Suppressor macrophage treated with lipopolysaccharide for 1 hour (primary cell): ENCODE results near the gene RUFY4.

Source experiments
- DNase-seq, 3 donors: peaks; one replicate each; pipeline ENCODE4 v3.0.0-alpha.2; 2020 to 2022

Gene RUFY4

GRCh38 chr2:218063486-218063885 is 5.6 kb upstream of the RUFY4 start:
- peak; percentile 78 to 89 (median 86) for DNase-seq

DNA sequence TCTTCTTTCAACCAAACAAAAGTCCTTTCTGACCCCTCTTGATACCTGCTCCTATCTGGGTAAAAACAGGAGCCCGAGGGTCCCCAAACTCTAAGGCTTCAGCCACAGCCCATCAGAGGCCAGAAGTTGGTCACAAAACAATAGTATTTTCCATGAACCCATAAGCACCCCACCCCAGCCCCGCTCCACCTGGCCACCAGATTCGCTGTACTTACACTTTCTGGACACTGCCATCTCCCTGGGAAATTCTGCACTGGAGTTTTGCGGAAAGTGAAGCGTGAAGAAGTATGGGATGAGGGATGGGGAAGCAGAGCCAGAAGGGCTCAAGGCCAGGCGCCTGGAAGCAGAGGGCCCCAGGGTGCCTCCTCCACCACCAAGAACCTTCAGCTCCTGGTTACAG is 5.2 kb upstream of the RUFY4 start:
- DNase-seq, result no peak

- no peak for DNase-seq
These were observed 3.6 kb upstream of the RUFY4 start for GRCh38 chr2:218065239-218066006.

DNA sequence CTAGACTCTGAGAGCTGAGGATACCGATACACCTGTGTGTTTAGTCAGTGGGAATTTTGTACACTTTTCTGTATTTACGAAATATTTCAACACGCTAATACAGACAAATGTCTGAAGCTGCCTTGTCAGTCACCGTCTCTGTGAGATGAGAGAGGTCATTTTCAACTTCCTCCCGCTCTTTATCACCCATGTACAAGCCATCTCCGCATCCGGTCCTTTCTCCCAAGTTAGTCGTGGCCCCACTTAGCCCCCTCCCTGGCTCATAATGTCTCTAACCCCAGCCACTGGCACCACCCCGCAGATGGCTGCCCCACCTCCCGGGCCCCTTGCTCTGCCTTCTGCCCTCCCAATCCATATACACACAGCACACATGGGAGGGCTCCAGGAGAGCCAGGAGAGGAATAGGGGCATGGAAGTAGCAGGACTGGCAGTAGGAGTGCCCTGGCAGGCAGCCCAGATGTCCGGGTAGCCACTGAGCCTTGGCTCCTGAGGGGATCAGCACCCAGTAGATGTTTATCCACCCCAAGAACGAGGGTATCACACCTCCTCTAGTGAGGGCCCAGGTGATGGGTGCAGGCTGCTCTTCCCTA is 2.0 kb upstream of the RUFY4 start:
- DNase-seq, result peak in 1 of 3 donors; percentile 35

GRCh38 chr2:218067523-218067922 is 1.5 kb upstream of the RUFY4 start:
- DNase-seq, result no peak

DNA sequence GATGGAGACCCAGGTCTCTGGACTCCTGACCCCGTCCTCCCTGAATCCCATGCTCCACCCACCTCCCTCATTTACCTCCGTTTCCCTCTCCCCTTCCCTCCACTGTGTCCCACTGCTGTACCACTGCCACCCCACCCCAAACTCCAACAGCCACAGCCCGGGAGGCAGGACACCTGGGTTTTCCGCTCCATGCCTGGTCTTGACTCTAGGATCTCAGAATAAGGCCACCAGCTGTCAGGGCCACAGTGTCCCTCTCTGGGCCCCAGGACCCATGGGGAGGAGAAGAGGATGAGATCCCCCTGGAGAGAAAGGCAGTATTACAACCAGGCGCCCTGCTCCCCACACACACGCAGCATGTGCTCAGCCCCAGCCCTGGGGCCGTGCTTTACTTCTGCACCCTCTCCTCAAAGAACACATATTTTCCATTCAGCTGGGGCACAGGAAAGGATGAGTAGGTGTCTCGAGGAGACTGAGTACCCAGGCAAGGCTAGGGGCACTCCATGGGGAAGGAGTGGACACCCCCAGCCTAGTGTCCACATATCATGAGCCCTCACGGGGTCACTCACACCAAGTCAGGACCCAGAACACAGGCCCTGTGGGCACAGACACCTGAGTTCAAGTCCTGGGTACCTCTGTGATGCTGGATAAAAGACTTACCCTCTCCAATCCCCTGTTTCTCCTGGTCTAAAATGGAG is 700 bp downstream of the RUFY4 start:
- DNase-seq, result no peak

DNA sequence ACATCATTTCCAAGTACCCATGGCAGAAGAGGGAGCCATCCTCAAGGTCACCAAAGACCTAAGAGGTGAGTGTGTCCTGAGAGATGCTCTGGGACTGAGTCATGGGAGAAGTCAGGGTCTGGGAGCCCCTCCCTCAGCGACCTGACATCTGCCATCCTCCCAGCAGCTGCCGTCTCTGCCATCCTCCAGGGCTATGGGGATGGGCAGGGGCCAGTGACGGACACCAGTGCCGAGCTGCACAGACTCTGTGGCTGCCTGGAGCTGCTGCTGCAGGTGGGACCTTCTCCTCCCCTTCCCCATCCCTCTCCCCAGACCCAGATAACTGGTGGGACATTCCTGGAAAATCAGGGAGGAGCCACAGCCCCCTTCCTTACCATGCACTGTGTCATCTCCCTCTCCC is 1.5 kb downstream of the RUFY4 start:
- no peak for DNase-seq

DNA sequence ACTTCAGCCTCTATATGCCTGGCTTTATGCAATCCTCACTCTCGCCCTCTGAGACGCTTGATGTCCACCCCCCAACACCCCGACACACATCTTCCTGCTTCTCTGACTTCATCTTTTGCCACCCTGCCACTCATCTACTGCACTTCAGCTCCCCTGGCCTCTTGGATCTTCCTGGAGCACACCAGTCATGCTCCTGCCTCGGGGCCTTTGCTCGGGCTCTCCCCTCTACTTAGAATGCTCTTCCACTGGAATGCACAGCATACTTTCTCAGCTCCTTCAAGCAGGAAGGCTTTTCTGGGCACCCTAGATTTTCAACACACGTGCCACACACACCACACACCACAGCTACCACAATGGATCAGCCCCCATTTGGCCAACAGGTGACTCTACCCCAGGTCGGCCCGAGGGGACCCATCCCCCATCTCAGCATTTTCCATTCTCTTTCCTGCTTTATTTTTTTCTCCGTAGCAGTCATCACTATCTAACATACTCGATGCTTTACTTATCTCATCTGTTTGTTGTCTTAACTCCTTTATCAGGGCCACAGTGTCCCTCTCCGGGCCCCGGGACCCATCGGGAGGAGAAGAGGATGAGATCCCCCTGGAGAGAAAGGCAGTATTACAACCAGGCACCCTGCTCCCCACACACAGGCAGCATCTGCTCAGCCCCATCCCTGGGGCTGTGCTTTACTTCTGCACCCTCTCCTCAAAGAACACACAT is 2.3 kb downstream of the RUFY4 start:
- DNase-seq, result no peak

- no peak for DNase-seq
These were observed 2.9 kb downstream of the RUFY4 start for GRCh38 chr2:218072002-218072401.

DNA sequence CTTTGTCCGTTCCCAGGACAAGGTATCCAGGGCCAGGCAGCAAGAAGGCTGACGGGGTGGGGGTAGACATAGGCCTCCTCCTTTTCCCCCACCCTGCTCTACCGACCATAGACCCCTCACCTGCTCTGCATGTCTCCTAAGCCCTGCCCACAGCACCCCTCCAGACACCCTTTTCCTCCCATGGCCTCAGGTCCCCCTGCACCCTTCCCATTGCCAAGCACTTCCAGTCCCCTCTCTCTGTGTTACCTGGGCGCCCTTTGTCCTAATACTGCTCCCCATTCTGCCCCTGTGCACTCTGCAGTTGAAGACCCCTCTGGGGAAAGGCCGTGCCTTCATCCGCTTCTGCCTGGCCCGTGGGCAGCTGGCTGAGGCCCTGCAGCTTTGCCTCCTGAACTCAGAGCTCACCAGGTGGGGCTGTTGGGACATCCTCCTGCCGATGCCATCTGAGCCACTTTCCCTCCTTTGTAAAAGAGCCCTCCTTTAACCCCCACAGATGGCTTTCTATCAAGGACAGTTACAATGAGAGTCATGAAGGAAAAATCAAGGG is 3.5 kb downstream of the RUFY4 start:
- no peak for DNase-seq

GRCh38 chr2:218073185-218073584 is 4.1 kb downstream of the RUFY4 start:
- no peak for DNase-seq

- peak; percentile 71 to 85 (median 76) for DNase-seq
These were observed 5.0 kb downstream of the RUFY4 start for GRCh38 chr2:218074031-218074430.

GRCh38 chr2:218075975-218076811 is 7.1 kb downstream of the RUFY4 start:
- DNase-seq, result no peak

DNA sequence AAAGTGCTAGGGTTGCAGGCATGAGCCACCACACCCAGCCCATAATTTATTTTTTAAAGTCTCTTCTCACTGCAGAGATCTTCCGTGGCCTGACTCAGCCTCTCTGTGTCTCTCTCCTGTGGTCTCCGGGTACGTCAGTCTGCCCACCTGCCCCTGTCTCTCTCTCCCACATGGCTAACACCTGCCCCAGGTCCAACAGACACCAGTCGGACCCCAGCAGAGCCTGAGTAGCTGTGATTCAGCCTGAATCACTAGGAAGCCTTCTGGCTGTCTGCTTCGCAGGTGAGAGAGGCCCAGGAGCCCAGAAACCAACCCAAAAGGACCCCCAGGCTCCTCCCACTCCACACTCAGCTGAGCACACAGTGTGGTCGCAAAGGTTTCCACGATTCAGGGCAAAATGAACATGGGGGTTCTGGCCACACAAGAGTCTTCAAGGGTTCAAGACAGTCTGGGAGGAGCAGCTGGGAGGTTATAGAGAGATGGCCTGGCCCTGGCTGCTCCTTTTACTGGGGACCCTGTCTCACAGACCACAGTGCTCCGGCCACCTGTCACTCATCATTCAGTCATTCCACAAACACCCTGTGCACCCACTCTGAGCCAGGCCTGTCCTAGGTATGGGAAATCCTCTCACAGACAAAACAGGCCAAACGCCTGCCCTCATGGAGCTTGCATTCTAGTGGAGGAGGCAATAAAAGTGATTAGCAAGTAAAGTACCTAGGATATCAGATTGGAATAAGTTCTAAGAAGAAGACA is 8.6 kb downstream of the RUFY4 start:
- no peak for DNase-seq

GRCh38 chr2:218079943-218080913 is 11.2 kb downstream of the RUFY4 start:
- DNase-seq, result no peak

- DNase-seq, result peak; percentile 51 to 61 (median 57)
These were observed 12.0 kb downstream of the RUFY4 start for GRCh38 chr2:218081063-218081462.

GRCh38 chr2:218081695-218082094 is 12.6 kb downstream of the RUFY4 start:
- no peak for DNase-seq

DNA sequence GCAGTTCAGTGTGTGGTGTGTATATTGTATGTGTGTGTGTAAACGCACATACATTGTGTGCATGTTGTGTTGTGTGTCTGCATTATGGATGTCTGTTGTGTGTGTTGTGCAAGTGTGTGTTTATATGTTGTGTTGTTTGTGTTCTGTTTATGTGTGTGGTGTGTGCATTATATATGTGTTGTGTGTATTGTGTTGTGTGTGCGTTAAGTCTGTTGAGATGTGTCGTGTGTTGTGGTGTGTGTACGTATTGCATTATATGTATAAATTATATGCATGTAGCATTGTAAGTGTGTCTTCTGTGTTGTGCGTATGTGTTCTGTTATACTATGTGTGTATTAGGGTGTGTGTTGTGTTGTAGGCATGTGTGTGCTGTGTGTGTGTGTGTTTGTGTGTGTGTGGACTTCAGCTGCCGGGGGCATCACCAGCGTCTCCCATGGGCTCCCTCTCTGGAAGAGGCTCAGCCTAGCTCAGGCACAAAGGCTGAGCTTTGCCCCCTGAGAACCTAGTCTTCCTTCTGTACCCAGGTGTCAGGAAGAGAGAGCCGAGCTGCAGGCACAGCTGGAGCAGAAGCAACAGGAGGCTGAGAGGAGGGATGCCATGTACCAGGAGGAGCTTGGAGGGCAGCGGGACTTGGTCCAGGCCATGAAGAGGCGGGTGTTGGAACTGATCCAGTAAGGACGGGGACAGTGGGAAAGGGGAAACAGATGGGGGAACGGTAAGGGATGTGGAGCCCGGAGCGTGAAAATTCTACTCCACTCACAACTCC is 13.7 kb downstream of the RUFY4 start:
- DNase-seq, result no peak

- no peak for DNase-seq
These were observed 14.3 kb downstream of the RUFY4 start for GRCh38 chr2:218083352-218083676.
